HG03175 (cell line): ENCODE data around the gene PEAR1.
"Not testable (repeated sequence)": the region's sequence is repeated elsewhere in the genome, so short reads cannot be mapped to it uniquely, and the experiment has no call there.

Experiments
- ATAC-seq: cut with Tn5 transposase; IDR thresholded peaks from one replicate; pipeline ENCODE4 v1.9.1; 2021; ENCODE audit warnings: mild to moderate bottlenecking, moderate library complexity; ENCODE audit not compliant: unreplicated experiment

The PEAR1 gene

GRCh38 chr1:156914440-156914856 is 20.9 kb downstream of the PEAR1 start:
- no peak for ATAC-seq

- no peak for ATAC-seq
Observed at GRCh38 chr1:156920233-156921052, 26.9 kb downstream of the PEAR1 start, which contains the start of gene LRRC71. Gene LRRC71, plus strand, starts transcription at chr1:156920632. Its CDS starts 172 bp downstream, at chr1:156920804.

DNA sequence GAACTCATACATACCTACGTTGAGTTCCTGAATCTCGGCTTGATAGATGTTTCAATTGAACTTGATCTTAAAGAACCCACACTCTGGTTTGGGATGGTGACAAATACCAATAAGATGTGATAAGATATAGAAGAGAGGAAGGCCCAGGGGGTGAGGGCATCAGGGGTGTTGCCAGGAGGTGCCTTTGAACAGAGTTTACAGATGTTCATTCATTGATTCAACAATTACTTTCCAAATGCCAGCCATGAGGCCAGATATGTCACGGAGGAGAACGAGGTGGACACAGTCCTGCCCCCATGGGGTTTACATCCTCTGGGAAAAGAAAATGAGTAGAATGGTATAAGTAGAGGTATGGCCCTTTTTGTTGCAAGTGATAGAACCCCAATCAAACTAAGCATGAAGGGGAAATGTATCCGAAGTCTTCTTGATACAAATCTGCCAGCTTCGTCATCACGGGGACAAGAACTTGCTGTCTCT is 27.6 kb downstream of the PEAR1 start:
- no peak for ATAC-seq

DNA sequence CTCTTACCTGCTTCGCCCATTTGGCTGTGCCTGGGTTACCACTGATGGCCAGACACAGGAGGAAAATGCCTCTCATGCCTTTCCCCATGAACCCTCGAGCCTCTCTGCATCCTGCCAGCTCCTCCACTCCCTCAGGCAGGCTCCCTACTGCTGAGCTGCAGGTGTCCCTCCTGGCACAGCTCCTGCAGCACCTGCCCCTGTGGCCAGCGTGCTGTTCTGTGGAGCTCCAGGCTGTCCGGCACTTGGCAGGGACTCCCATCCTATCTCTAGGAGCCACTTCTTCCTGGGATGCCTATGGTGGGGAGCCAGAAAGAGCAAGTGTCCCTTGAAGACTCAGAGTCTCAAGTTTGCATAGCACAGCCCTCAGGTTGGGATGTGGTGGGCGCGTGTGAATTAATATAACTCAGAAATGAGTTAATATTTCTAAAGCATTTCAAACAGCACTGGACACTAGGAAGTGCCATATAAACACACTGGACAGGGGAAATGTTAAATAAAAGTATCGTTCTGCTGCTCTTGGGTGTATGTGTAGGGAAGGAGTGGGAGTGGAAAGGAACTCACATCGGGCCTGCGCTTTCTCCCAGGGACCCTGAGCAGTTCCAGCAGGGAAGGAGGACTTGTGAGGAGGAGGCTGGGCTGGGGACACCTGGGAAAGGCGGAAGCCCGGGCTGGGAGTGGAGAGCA is 29.6 kb downstream of the PEAR1 start:
- ATAC-seq: no peak

- no peak for ATAC-seq
Observed at GRCh38 chr1:156923670-156924477, 30.4 kb downstream of the PEAR1 start.

DNA sequence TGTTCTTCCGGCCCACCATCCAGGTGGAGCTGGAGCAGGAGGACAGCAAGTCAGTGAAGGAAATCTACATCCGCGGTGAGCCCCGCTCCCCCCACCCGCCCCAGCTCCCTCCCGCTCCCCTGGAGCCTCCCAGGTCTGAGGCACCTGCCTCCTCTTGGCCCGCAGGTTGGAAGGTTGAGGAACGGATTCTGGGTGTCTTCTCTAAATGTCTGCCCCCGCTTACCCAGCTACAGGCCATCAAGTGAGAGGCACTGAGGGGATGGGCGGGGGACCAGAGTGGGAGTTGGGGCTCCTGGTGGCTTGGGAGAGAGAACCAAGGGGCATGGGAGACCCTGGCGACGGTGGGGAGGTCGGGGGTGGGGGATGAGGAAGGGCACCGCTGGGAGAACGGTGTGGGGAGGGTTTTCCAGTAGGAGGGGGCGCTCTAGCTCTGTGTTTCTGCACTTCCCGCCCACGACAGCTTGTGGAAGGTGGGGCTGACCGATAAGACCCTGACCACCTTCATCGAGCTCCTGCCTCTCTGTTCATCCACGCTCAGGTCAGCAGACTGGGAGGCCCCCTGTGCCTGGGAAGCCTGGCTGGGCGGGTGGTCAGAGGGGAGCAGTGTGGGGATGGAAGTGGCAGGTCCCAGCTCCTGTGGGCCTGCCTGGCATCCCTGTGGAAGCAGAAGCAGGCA is 31.1 kb downstream of the PEAR1 start:
- ATAC-seq: no peak

- no peak for ATAC-seq
Observed at GRCh38 chr1:156925154-156926010, 31.9 kb downstream of the PEAR1 start.

DNA sequence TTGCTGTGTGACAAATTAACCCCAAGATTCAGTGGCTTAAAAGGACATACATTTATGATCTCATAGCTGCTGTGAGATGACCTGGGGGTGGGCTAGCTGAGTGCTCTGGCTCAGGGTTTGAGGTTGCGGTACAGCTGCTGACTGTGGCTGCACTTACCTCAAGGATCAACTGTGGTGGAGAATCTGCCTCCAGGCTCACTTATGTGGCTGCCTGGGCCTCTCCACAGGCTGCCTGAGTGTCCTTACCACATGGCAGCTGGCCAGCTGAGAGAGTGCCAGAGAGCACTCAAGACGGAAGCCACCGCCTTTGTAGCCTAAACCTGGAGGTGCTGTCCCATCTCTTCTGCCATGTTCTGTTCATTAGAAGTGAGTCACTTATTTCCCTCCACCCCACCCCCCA is 32.7 kb downstream of the PEAR1 start:
- no peak for ATAC-seq

DNA sequence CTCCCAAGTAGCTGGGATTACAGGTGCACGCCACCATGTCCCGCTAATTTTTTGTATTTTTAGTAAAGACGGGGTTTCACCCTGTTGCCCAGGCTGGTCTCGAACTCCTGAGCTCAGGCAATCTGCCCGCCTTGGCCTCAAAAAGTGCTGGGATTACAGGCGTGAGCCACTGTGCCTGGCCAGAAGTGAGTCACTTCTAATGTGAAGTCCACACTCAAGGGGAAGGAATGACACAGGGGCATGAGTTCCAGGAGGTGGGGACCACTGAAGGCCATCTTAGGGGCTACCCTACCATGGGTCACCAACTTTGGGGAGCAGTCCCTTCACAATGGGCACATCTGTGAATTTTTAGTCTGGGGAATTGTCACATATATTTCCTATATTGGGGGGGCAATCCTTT is 33.2 kb downstream of the PEAR1 start:
- ATAC-seq: not testable (repeated sequence)

DNA sequence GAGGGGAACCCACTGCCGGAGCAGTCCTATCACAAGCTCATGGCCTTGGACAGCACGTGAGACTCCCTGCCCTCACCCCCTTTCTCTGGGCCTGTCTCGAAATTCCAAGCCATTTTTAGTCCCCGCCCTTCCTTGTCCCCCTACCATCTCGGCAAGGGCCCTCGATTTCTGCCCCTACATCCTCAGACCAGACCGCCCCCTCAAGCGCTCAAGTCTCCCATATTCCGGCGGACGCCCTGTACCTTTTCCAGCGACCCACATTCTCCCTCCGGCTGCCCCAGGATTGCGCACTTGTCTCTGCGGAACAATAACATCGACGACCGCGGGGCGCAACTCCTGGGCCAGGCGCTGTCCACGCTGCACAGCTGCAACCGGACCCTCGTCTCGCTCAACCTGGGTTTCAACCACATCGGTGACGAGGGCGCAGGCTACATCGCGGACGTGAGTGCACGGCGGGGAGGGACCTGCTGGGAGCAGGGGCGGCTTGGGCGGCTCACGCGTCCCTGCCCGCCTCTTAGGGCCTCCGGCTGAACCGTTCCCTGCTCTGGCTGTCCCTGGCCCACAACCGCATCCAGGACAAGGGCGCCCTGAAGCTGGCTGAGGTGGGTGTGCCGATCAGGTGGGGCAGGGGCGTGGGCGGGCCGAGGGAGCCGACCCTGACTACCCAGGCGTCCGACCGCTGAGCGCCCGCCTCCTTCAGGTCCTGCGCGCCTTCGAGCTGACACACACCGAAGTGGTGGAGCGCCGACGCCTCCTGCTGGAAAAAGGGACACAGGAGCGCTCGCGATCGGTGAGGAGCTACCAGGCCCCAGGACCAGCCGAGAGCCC is 33.9 kb downstream of the PEAR1 start:
- ATAC-seq: no peak

DNA sequence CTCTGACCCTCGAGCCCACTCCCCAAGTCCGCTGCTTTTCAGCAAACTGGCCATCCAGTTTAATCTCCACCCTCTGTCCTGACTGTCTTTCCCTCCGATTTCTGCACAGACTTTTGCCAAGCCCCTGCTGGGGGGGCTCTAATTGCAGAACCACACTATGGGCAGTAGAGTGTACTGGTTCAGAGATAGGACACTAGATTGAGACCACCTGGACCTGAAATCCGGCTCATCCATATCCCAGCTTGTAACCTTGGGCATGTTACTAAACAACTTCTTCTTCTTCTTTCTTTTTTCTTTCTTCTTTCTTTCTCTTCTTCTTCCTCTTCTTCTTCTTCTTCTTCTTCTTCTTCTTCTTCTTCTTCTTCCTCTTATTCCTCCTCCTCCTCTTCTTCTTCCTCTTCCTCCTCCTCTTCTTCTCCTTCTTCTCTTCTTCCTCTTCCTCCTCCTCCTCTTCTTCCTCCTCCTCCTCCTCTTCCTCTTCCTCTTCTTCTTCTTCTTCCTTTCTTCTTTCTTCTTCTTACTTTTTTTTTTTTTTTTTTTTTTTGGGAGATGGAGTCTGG is 34.6 kb downstream of the PEAR1 start:
- no peak for ATAC-seq

DNA sequence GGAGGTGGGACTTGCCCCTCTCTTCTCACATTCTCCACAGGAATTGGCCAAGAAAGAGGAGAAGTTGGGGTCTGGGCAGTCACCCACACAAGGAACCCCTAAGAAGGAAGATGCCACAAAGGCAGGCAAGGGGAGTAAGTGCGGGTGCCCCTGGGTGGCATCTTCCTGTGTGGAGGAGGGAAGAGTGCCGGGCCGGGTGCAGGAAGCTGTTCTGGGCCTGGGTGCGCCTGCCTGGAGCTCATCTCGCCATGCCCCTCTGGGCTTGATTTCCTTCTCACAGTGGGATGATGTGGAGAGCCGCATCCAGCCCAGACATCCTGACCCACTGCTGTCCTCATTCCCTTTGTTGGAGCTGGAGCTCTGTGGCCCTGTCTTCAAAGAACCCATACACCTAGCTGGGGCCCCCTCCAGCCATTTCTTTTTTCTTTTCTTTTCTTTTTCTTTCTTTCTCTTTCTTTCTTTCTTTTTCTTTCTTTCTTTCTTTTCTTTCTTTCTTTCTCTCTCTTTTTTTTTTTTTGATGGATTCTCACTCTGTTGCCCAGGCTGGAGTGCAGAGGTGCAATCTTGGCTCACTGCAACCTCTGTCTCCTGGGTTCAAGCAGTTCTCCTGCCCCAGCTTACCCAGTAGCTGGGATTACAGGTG is 36.2 kb downstream of the PEAR1 start:
- ATAC-seq: no peak

- no peak for ATAC-seq
Observed at GRCh38 chr1:156930483-156930882, 37.0 kb downstream of the PEAR1 start.

DNA sequence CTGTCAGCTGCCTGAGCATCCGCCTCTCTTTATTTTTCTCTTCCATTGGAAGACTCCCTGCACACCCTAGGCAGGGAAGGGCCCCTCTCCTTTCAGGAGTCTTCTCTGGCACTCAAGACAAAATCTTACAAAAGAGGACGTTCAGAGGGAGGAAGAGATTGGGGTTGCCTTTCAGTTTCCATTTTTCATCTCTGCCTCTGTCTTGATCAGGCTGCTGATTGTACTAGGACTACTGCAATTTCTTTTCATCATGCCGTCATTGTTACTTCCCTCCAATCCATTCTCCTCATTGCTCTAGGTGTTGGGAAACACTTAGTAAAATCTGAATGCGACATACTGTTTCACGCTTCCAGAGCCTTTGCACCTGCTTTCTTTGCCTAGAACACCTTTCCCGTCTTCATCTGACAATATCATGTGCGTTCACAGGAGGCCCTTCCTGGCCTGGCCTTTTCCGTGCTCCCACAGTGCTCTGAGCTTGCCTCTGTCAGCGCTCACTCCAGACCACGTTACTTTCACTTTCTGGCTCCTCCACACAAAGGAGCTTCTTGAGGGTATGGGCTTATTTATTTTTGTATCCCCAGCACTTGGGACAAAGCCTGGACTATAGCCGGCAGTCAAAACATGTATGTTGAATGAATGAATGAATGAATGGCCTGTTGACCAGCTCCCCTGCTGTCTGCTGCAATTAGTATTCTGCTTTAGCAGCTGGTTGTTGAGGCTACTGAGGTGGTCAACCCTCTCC is 37.9 kb downstream of the PEAR1 start:
- no peak for ATAC-seq

DNA sequence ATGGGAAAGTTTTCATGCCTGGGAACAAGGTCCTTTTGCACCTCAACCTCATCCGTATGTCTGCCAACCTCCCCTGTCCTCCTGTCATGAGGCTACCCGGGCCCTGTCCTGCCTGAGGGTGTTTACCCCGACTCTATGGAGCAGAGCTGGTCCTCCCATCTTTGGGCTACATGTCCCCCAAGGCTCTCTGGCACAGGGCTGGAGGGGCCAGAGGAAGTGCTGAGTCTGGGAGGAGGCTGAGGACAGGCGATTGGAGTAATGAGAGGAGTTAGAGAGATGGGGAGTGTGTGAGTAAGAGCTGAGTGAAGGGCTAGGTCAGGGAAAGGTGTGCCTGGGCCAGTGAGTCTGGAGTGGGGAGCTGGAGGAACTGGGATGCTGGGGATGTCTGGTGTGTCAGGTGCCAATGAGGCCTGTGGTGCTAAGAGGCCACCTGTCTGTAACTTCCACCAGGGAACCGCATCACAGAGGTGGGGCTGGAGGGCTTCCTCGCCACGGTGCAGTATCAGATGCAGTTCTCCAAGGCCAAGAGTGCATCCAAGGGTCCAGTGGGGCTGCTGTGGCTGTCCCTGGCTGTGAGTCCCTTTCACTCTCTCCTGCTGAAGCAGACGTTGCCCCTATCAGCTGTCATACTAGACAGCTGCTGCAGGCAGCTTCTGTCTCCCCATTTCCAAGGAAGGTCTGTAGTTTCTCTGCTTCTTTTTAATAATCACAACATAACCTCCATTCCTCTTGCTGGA is 38.6 kb downstream of the PEAR1 start:
- no peak for ATAC-seq

- ATAC-seq: no peak
Observed at GRCh38 chr1:156933136-156933535, 39.6 kb downstream of the PEAR1 start.
